AML-193 (cell line): Measurements from ENCODE around the gene SLC9A9.
A peak's percentile ranks its signal among the peaks of the same experiment; 100 is the strongest.

Source experiments
- DNase-seq, 2 experiments: peaks; one replicate each; lab custom pipeline; 2025; lab: John Stamatoyannopoulos, UW

Gene SLC9A9

GRCh38 chr3:143600756-143601718 lies 247.2 kb downstream of the SLC9A9 start:
- no peak for DNase-seq

DNA sequence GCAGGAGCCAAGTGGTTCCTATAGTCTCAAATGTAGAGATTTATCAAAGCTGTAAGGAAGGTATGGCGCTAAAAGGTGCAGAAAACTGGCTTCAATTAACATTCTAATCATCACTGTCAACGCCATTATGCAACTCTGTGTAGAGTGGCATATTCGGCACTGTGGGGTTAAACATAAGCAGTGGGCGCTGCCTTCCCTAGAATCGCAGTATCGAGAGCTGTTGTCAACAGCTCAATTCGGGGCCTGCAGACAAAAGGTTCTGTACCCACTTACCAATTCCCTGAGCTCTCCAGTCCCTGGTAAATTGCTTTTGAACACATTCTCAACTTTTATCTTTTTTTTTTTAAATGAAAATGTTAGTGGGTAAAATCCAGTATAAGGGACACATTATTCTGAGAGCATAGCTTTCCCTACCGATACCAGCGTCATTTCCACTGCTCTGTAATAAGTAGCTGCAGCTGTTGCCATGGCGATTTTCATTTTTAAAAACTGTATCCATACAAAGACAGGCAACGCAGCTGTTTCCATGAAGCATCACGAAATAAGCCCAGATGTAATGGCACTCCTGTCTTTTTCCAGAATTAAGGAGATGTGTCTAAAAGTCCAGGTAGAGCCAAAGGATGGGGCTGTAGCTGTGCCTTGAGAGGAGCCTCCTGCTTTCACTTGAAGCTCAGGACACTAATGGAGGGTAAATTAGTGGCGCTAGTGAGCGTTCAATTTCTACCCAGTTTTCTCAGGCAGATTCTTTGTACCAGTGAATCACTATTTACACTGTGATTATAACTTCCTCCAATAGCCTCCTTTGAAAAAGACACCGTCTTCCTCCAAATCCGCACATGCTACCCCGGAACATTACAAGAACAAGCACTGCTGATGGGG lies 250.3 kb downstream of the SLC9A9 start:
- DNase-seq, result no peak

- no peak for DNase-seq
Measured at GRCh38 chr3:143596957-143597642, 251.2 kb downstream of the SLC9A9 start.

- DNase-seq, result peak; percentile 25 to 31
Measured at GRCh38 chr3:143595456-143596077, 252.7 kb downstream of the SLC9A9 start.

GRCh38 chr3:143594206-143594605 lies 254.1 kb downstream of the SLC9A9 start:
- no peak for DNase-seq

DNA sequence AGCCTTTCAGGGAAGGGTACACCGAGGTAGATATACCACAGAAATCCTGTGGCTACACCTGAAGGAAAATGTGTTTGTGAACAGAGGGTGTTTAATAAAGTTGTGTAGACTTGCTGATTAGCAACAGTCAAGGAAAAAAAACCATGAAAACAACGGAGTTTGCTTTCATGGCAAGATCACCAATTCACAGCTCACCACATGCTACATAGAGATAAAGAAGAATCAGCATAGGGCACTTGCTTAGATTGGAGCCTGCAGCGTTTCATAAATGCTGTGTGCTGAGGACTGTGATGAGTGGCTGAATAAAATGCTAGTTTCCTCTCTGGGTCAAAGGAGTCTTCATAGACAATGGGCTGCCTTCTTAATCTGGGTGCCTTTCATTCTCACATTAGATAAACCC lies 257.6 kb downstream of the SLC9A9 start:
- no peak for DNase-seq

- DNase-seq, result no peak
Measured at GRCh38 chr3:143586576-143586975, 261.7 kb downstream of the SLC9A9 start.

DNA sequence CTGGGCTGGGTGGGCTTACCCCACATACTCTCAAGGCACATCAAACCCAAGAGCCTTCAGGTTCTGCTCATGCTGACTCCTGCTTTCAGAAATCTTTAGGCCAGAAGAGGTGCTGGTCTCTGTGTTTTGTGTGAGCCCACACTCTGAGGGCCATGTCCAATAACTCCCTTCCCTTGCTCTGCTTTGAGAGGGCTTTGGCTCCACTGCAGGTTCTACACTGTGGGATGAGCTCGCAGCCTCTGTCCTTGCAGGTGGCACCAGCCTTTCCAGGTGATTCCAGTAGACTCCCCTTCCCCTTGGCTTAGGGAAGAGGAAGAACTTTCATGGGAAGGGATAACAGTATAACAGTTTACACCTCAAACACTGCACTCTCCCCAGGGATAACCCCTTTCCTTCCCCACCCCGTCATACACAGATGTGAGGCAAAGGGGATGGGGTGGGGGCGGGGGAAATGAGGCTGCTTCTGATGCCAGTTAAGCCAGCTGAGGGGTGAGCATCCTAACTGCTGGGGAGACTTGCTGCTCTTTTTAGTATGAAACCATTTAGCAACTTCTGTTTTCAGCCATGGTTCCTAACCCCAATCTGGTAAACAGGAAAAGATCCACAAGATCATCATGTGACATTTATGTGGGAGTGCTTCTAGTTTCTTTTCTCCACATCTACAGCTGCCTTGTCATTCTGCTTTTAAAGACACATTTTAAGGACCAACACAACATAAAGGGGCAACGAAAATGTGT lies 262.4 kb downstream of the SLC9A9 start:
- peak; percentile 11 to 13 for DNase-seq

DNA sequence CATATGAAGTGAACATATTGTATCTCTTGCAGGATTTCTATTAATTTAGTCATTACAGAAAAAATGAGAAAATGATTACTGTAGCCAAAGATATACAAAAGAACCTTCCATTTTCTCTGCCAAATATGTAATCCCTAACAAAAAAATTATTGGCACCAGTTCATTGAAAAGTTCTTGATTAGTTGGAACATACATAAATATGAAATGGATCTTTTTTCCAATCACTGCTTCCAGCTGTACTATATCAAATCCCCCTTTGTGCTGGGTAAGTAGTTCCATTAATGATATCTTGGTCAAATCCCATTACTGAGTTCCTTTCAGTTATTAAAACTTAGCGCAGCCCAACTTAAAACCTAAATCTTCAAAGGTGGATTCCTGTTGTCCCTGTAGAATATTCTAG lies 263.8 kb downstream of the SLC9A9 start:
- DNase-seq, result no peak

DNA sequence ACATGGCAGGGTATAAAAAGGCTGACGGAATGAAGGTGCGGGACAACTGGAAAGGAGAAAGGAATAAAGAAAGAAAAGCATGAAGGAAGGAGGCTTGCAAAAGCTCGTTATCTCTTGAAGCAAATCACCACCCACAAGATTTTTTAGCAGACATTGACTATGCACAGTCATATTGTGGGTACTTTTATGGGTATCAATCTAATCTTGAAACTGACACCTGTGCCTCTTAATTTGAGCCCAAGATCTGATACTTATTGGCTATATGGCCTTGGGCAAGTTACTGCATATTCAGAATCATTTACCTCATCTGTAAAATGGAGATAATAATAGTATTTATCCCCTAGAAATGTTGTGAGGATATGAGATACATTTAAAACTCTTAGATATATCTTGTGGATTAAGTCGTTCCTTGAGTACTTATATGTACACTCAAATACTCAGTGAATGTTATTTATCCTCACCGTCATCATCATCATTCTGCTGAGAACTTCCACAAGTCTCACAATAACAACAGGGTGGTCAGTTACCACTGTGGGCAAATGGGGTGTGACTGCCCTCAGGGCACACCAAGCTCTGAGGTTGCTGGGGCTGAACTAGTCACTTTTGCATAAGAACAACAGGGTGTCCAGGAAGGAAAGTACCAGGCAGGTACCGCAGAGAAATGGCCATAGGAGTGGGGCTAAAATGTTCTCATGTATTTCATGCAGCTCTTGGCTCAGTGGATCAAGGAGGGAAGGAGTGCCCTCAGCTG lies 266.1 kb downstream of the SLC9A9 start:
- DNase-seq, result no peak

- DNase-seq, result no peak
Measured at GRCh38 chr3:143578810-143579435, 269.3 kb downstream of the SLC9A9 start.

GRCh38 chr3:143576568-143577270 lies 271.5 kb downstream of the SLC9A9 start:
- DNase-seq, result no peak

DNA sequence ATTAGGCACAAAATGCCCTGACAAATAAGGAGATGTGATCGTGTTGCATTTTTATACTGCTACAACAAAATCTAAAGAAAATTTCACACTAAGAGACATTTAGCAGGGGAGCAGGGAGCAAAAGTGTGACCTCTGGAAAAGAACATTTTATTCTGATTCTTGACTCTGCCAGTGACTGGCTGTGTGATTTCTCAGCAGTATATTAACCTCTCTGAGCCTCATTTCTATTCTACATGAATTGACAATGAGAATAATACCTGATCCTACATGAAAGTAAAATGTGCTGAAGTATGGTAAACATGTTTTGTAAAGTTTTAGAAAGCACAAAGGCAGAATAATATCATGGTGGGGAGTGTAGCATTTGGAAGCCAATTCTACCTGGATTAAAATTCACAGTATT lies 273.3 kb downstream of the SLC9A9 start:
- no peak for DNase-seq

DNA sequence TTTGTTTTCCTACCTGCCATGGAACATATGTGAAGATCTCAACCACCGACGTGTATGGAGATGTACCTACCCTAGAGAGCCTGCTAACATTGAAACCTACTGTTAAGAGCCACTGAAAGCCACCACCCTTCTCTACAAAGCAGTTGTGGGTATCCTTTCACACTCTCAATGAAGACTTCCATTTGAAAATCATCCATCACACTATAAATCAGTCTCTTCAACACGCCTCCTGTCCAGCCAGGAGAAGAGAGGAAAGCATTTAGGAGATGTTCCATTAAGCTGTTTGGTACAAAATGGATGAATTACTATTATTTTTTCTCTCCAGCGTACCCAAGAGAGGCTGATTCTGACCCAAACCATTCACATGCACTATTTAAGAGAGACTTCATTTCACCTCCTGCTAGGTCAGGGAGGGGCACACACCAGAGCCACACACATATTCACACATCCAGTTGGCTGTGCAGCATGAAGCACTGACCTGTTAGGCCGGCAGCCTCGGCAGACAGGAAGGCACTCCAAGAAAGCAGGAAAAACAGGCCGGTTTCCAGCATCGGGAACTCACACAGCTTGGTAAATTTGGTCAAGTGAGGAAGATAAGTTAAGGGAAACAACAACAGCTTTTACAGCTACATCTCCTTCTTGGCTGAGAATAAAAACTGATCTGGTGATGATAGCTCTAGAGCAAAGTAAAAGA lies 274.5 kb downstream of the SLC9A9 start:
- DNase-seq, result no peak

GRCh38 chr3:143571548-143571947 lies 276.7 kb downstream of the SLC9A9 start:
- no peak for DNase-seq

DNA sequence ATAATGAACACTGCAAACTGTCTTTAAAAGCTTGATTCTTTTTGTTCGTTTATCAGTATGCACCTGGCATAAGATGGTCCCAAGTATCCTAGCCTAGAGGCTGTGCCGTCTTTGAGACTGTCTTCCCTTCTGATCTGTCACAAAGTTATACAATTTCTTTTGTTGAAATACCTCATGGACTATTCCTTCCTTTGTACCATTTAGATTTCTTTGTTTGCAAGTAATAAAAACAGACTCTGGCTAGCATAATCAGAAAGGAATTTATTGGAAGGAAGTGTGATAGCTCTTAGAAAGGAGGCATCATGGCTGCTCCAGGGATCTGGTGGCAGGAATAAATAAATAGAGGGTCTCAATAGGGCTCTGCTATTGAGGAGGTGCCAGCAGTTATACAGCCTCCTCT lies 280.4 kb downstream of the SLC9A9 start:
- no peak for DNase-seq

- DNase-seq, result peak; percentile 92
Measured at GRCh38 chr3:143565951-143566350, 282.3 kb downstream of the SLC9A9 start.

GRCh38 chr3:143563786-143564185 lies 284.5 kb downstream of the SLC9A9 start:
- no peak for DNase-seq

DNA sequence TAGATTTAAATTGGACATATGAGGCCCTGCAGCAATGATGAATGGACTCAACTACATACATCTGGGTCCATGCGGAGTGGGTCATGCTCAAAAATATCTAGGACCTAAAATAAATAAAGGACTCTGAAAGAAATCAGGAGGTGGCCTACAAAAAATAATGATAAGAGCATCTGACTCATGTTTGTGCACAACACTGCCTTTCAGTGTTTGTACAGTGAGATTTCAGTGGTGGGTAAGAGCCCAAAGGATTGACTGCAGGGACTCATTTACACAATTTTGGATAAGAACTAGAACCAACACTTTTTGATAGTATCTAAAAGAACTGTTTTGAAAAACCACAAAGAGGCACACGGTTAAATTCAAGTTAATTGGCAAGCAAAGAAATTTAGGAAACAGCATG lies 285.5 kb downstream of the SLC9A9 start:
- DNase-seq, result no peak
